Smooth muscle cell (in vitro differentiated cells): ENCODE results near the gene NT5DC2. TPM values are rescaled to one million over a fixed set of nuclear protein-coding genes. Genes with fewer than 3 reads are reported as not detected.

Source experiments
- DNase-seq: peaks from one replicate; lab custom pipeline; 2025; ENCODE audit not compliant: unreplicated experiment; lab: John Stamatoyannopoulos, UW
- H2AFZ ChIP-seq: fragments of 200-600 bp; sonication (generic); 2 replicates; pipeline ENCODE4 v1.6.0; 2016; ENCODE audit warnings: antibody characterized with exemption, low read depth, mild to moderate bottlenecking
- H3F3A ChIP-seq: fragments of 200-600 bp; sonication (generic); 2 replicates; pipeline ENCODE4 v1.6.0; 2017; ENCODE audit warnings: antibody characterized with exemption, low read depth
- H3K27ac ChIP-seq: fragments of 200-600 bp; sonication (generic); 2 replicates; pipeline ENCODE4 v1.5.1; 2016; ENCODE audit warnings: low read depth, mild to moderate bottlenecking
- H3K27me3 ChIP-seq: fragments of 200-600 bp; sonication (generic); 2 replicates; pipeline ENCODE4 v1.6.1; 2016; ENCODE audit warnings: low read depth, mild to moderate bottlenecking
- H3K36me3 ChIP-seq: fragments of 200-600 bp; sonication (generic); 2 replicates; pipeline ENCODE4 v1.5.1; 2016; ENCODE audit warnings: low read depth
- H3K4me1 ChIP-seq: fragments of 200-600 bp; sonication (generic); 2 replicates; pipeline ENCODE4 v1.5.1; 2016; ENCODE audit warnings: low read depth
- H3K4me2 ChIP-seq: fragments of 200-600 bp; sonication (generic); 2 replicates; pipeline ENCODE4 v1.6.0; 2016; ENCODE audit warnings: mild to moderate bottlenecking
- H3K4me3 ChIP-seq: fragments of 200-600 bp; sonication (generic); 2 replicates; pipeline ENCODE4 v1.5.1; 2016; ENCODE audit warnings: mild to moderate bottlenecking
- H3K79me2 ChIP-seq: fragments of 200-600 bp; sonication (generic); 2 replicates; pipeline ENCODE4 v1.6.0; 2016; ENCODE audit warnings: low read depth, mild to moderate bottlenecking
- H3K9ac ChIP-seq: fragments of 200-600 bp; sonication (generic); 2 replicates; pipeline ENCODE4 v1.6.0; 2016; ENCODE audit warnings: low read depth
- H3K9me3 ChIP-seq: fragments of 200-600 bp; sonication (generic); replicated peaks from 2 replicates; pipeline ENCODE4 v1.5.1; 2016; ENCODE audit warnings: low read depth
- H4K20me1 ChIP-seq: fragments of 200-600 bp; sonication (generic); 2 replicates; pipeline ENCODE4 v1.6.0; 2016; ENCODE audit warnings: low read depth
- CTCF ChIP-seq: fragments of 200-600 bp; sonication (generic); IDR thresholded peaks from 2 replicates; pipeline ENCODE4 v1.5.1; 2017; ENCODE audit warnings: borderline replicate concordance, mild to moderate bottlenecking, antibody characterized with exemption; ENCODE audit not compliant: insufficient read depth, poor library complexity, severe bottlenecking
- WGBS: methylation state at CpG from one replicate; pipeline ENCODE4 v1.1.7; 2016; ENCODE audit warnings: low lambda C conversion rate; 5-methylcytosine and 5-hydroxymethylcytosine counted together
- polyA plus RNA-seq: library from polyadenylated mRNA; unstranded; fragments of >200 nt; fragmentation: Nextera tagmentation; extraction: Ambion mirVana; gene quantifications from 2 replicates; pipeline ENCODE4 v1.2.1, GENCODE V29; 2016
- total RNA-seq: library from RNA; depleted of rRNA; stranded (reverse); fragments of >200 nt; gene quantifications from 2 replicates; pipeline ENCODE4 v1.2.3, GENCODE V29; 2014

NT5DC2 gene
- total and polyA plus RNA-seq, 2 experiments from 2014 or later = 156 to 248 TPM

- Histone ChIP-seq H4K20me1 (peaks cover 58% of the 10 kb centered on the region), H3K79me2 (peaks cover 8% of the 10 kb centered on the region), H3K9ac (no peak overlapping the region), H3F3A (no peaks in the 10 kb centered on the region), H3K9me3 (no peaks in the 10 kb centered on the region), H3K4me2 (no peak overlapping the region), H3K27ac (no peak overlapping the region), H3K4me3 (no peak overlapping the region), H3K4me1 (peaks cover 2% of the 10 kb centered on the region), H3K36me3 (no peaks in the 10 kb centered on the region), H2AFZ (no peak overlapping the region), H3K27me3 (no peaks in the 10 kb centered on the region)
- no peak for DNase-seq
- TF ChIP-seq CTCF = no peak
- 97% methylated on average over 9 of the region's 9 CpGs for WGBS
Measured at GRCh38 chr3:52525680-52526561, 7.7 kb downstream of the NT5DC2 start.

- Histone ChIP-seq H3F3A (no peaks in the 10 kb centered on the region), H3K4me2 (no peak overlapping the region), H3K4me3 (no peak overlapping the region), H3K9ac (no peak overlapping the region), H4K20me1 (peaks cover 49% of the 10 kb centered on the region), H3K9me3 (no peaks in the 10 kb centered on the region), H3K27ac (no peak overlapping the region), H3K4me1 (no peaks in the 10 kb centered on the region), H3K79me2 (peaks cover 2% of the 10 kb centered on the region), H2AFZ (no peak overlapping the region), H3K36me3 (no peaks in the 10 kb centered on the region), H3K27me3 (no peaks in the 10 kb centered on the region)
- DNase-seq = no peak
- WGBS = 95% methylated on average over 29 of the region's 34 CpGs
- TF ChIP-seq CTCF = no peak
Measured at GRCh38 chr3:52524752-52525679, 8.6 kb downstream of the NT5DC2 start.

DNA sequence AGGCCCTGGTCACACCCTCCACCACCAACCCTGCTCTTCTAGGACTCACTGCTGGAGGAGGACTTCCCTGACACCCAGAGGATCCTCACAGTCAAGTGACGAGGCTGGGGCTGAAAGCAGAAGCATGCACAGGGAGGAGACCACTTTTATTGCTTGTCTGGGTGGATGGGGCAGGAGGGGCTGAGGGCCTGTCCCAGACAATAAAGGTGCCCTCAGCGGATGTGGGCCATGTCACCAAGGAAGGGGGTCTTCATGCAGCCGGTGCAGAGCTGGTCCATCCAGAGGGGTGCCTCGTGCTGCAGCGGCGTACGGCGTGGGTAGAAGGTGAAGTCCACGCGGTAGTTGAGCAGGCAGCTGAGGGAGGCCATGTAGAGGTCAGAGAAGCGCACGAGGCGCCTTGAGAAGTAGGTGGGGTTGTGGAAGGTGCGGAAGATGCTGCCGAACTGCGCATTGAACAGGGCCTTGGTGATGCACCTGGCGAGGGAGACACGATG, 9.4 kb downstream of the NT5DC2 start:
- no peaks in the 10 kb centered on the region for H3K9me3 ChIP-seq
- no peak overlapping the region for H2AFZ ChIP-seq
- H3K4me2 ChIP-seq = no peak overlapping the region
- H3K4me1 ChIP-seq = no peaks in the 10 kb centered on the region
- H3K79me2 ChIP-seq = no peaks in the 10 kb centered on the region
- no peak overlapping the region for H3K9ac ChIP-seq
- no peaks in the 10 kb centered on the region for H3K36me3 ChIP-seq
- 97% methylated on average over 18 of the region's 18 CpGs for WGBS
- H4K20me1 ChIP-seq = peaks cover 42% of the 10 kb centered on the region
- H3F3A ChIP-seq = no peaks in the 10 kb centered on the region
- TF ChIP-seq CTCF = no peak
- no peak overlapping the region for H3K4me3 ChIP-seq
- no peak for DNase-seq
- H3K27me3 ChIP-seq = no peaks in the 10 kb centered on the region
- no peak overlapping the region for H3K27ac ChIP-seq
